ENCODE data around the gene DENND4B.

- TF ChIP-seq CTCF (conservative IDR thresholded peaks at IDR 0.05) (no peak), EZH2 (IDR thresholded peaks at IDR 0.05; ENCODE audit: low read depth) (no peak)
These were observed 12.6 kb downstream of the DENND4B start for GRCh38 chr1:153933955-153934354.
